ENCODE measurements around the gene PTGR3. TPM values are rescaled to one million over a fixed set of nuclear protein-coding genes. Genes with fewer than 3 reads are reported as not detected.

Gene PTGR3
- total and polyA plus RNA-seq, 2 of the 8 experiments (the other 6 are each of a cell fraction or from before 2014, with no cell fraction given): 2.0 to 3.6 TPM

- H3K9ac ChIP-seq (replicated peaks in 1 of 4; ENCODE audit: extremely low read depth in 1 of 4, low read depth in 3 of 4, low read length in 3 of 4): no peak overlapping the region
- no peaks in the 10 kb centered on the region for H3K9me3 ChIP-seq (ENCODE audit: insufficient read depth in 2 of 2, low read depth in 1 of 2, low read length in 1 of 2)
- H3K27me3 ChIP-seq (replicated peaks in 1 of 4; ENCODE audit: control insufficient read depth in 3 of 4, extremely low read depth in 1 of 4, insufficient read depth in 3 of 4, low read length in 3 of 4): peaks cover 18 to 36% (median 26%) of the 10 kb centered on the region in 4 experiments
- ChIA-PET CTCF (ENCODE audit: partially characterized antibody) (interaction anchor here (1.0 kb wide), 1 partner anchor 10 kb away, joined by 3 read pairs; no protein-coding TSS in a partner anchor), POLR2A (ENCODE audit: partially characterized antibody) (no interaction called here)
- H4K91ac ChIP-seq (replicated peaks; ENCODE audit: insufficient read length, low read length): no peak overlapping the region
- no peak overlapping the region for H2AFZ ChIP-seq (ENCODE audit: low read length)
- H3K56ac ChIP-seq (replicated peaks; ENCODE audit: insufficient read length, low read depth, low read length): no peak overlapping the region
- H3K23me2 ChIP-seq (ENCODE audit: low read depth, low read length): peaks cover 6% of the 10 kb centered on the region; the same call in 1 of the 2 replicates
- no peak overlapping the region for H4K5ac ChIP-seq (ENCODE audit: insufficient read length, low read depth, low read length)
- H2BK120ac ChIP-seq (replicated peaks; ENCODE audit: low read depth, low read length): no peak overlapping the region
- no peak overlapping the region for H3K18ac ChIP-seq (ENCODE audit: extremely low read depth, low read length)
- no peak overlapping the region for H2BK15ac ChIP-seq (ENCODE audit: low read length)
- no peak overlapping the region for H3K23ac ChIP-seq (ENCODE audit: insufficient read length)
- H2BK20ac ChIP-seq (ENCODE audit: low read length): no peak overlapping the region
- H3K4me1 ChIP-seq (replicated peaks in 1 of 4; ENCODE audit: control insufficient read depth in 3 of 4, insufficient read depth in 4 of 4, low read length in 3 of 4): peaks cover 0 to 6% (median 4%) of the 10 kb centered on the region in 4 experiments; a peak in 4 of 7 replicates
- H3K4me3 ChIP-seq (ENCODE audit: extremely low read depth in 1 of 4, insufficient read depth in 2 of 4, low read depth in 3 of 4, low read length in 4 of 4): no peak overlapping the region
- no peak for DNase-seq (ENCODE audit: low read depth in 1 of 2, low spot score in 2 of 2)
- H2AK5ac ChIP-seq (ENCODE audit: low read depth, low read length): 0 out of 2 replicates have a peak overlapping the region, but pooled peaks have one; percentile 67
- no peaks in the 10 kb centered on the region; a peak in 1 of 8 replicates for H3K36me3 ChIP-seq (ENCODE audit: control insufficient read depth in 2 of 4, insufficient read depth in 4 of 4, low read length in 3 of 4)
- no peak overlapping the region for H2BK5ac ChIP-seq (ENCODE audit: low read depth, low read length)
- H3K79me2 ChIP-seq (ENCODE audit: control insufficient read depth in 1 of 2, insufficient read depth in 2 of 2, low read length in 2 of 2): no peaks in the 10 kb centered on the region
- H2BK12ac ChIP-seq (ENCODE audit: low read depth, low read length): no peak overlapping the region
- 94% methylated on average over 13 of the region's 13 CpGs; no CpG with 5 or more reads in 1 of the 2 experiments for WGBS, 2 experiments (ENCODE audit: extremely low coverage in 1 of 2, insufficient coverage in 1 of 2, insufficient read length in 1 of 2, insufficient replicate concordance in 2 of 2, low coverage in 1 of 2, low lambda C conversion rate in 2 of 2, missing lambda C conversion rate in 1 of 2)
- no peaks in the 10 kb centered on the region for H3K79me1 ChIP-seq (ENCODE audit: low read depth, low read length)
- no peak overlapping the region for H4K8ac ChIP-seq (ENCODE audit: extremely low read depth, insufficient read depth, low read length)
- H3K4ac ChIP-seq (replicated peaks; ENCODE audit: insufficient read length, low read depth, low read length): no peak overlapping the region
- no peak overlapping the region for H3K27ac ChIP-seq (ENCODE audit: low read depth, low read length)
- no peak overlapping the region for H3K14ac ChIP-seq (ENCODE audit: insufficient read length)
- H3K4me2 ChIP-seq (ENCODE audit: insufficient read depth in 1 of 2, low read depth in 2 of 2, low read length in 2 of 2): no peak overlapping the region
- peaks cover 3 to 7% of the 10 kb centered on the region in 2 experiments for H4K20me1 ChIP-seq (replicated peaks in 1 of 2; ENCODE audit: control insufficient read depth in 1 of 2, insufficient read depth in 2 of 2, low read length in 2 of 2)
- no peak for FAIRE-seq
- no peak for TF ChIP-seq SP4 (IDR thresholded peaks at IDR 0.05; ENCODE audit: low read length)
- TF ChIP-seq TBP (IDR thresholded peaks at IDR 0.05; ENCODE audit: low read depth, low read length): no peak
- TF ChIP-seq E2F6 (IDR thresholded peaks at IDR 0.05): no peak
- TF ChIP-seq EZH2 (IDR thresholded peaks at IDR 0.05; ENCODE audit: low read depth, low read length, severe bottlenecking): no peak
- no peak for TF ChIP-seq POLR2A (IDR thresholded peaks at IDR 0.05; ENCODE audit: control extremely low read depth in 1 of 2, low read depth in 2 of 2, low read length in 2 of 2)
- TF ChIP-seq POU5F1 (IDR thresholded peaks at IDR 0.05; ENCODE audit: low read depth, low read length): no peak
- TF ChIP-seq POLR2AphosphoS5 (IDR thresholded peaks at IDR 0.05; ENCODE audit: low read depth, low read length): no peak
- TF ChIP-seq YY1 (IDR thresholded peaks at IDR 0.05; ENCODE audit: low read depth, low read length): no peak
- no peak for TF ChIP-seq TEAD4 (IDR thresholded peaks at IDR 0.05; ENCODE audit: low read depth, low read length)
- TF ChIP-seq KDM5A (IDR thresholded peaks at IDR 0.05; ENCODE audit: low read length): no peak
- no peak for TF ChIP-seq GTF2F1 (IDR thresholded peaks at IDR 0.05; ENCODE audit: borderline replicate concordance, low read depth, low read length)
- no peak for TF ChIP-seq RXRA (IDR thresholded peaks at IDR 0.05; ENCODE audit: insufficient read depth, low read depth, low read length)
- TF ChIP-seq ATF2 (IDR thresholded peaks at IDR 0.05; ENCODE audit: low read length): no peak
Measured at GRCh38 chr18:75200071-75200470, 8.9 kb downstream of the PTGR3 start.

All from H1 (cell line).